HG03521 (cell line): Measurements from ENCODE around the gene CENPVL2.
"Not testable (repeated sequence)": the region's sequence is repeated elsewhere in the genome, so short reads cannot be mapped to it uniquely, and the experiment has no call there.

Experiments used
- ATAC-seq: cut with Tn5 transposase; IDR thresholded peaks from one replicate; pipeline ENCODE4 v1.9.1; 2021; ENCODE audit warnings: mild to moderate bottlenecking, moderate library complexity; ENCODE audit not compliant: unreplicated experiment

Gene CENPVL2

GRCh38 chrX:51682720-51683062 lies at the start of gene CENPVL2:
TSS of gene CENPVL2 (minus strand) at chrX:51682831. CDS start at chrX:51682831, 0 bp downstream.
- ATAC-seq: not testable (repeated sequence)

GRCh38 chrX:51728202-51728601 lies 45.6 kb upstream of the CENPVL2 start:
- no peak for ATAC-seq

- not testable (repeated sequence) for ATAC-seq
These were observed 30.5 kb upstream of the CENPVL2 start for GRCh38 chrX:51712943-51713647.

- not testable (repeated sequence) for ATAC-seq
These were observed 27.9 kb upstream of the CENPVL2 start, which contains the start of gene CENPVL1 for GRCh38 chrX:51710277-51711164. TSS of gene CENPVL1 (plus strand) at chrX:51710512. CDS start at chrX:51710512, 0 bp downstream.

- no peak for ATAC-seq
These were observed 14.8 kb upstream of the CENPVL2 start for GRCh38 chrX:51697397-51697796.

GRCh38 chrX:51694254-51694653 lies 11.6 kb upstream of the CENPVL2 start:
- ATAC-seq: no peak

GRCh38 chrX:51681808-51682719 lies 567 bp downstream of the CENPVL2 start:
- not testable (repeated sequence) for ATAC-seq

- ATAC-seq: not testable (repeated sequence)
These were observed 2.8 kb downstream of the CENPVL2 start for GRCh38 chrX:51679689-51680433.

- ATAC-seq: no peak
These were observed 16.6 kb downstream of the CENPVL2 start for GRCh38 chrX:51665981-51666380.

GRCh38 chrX:51643377-51643776 lies 39.3 kb downstream of the CENPVL2 start:
- ATAC-seq: no peak

- ATAC-seq: no peak
These were observed 41.1 kb downstream of the CENPVL2 start for GRCh38 chrX:51641421-51642021.

- not testable (repeated sequence) for ATAC-seq
These were observed 46.1 kb downstream of the CENPVL2 start for GRCh38 chrX:51636511-51636910.
